Germinal center (tissue), 1 donor: ENCODE data around the gene TNP1.

Experiments
- DNase-seq: peaks from one replicate; pipeline ENCODE4 v3.0.0; 2012; ENCODE audit warnings: mixed read lengths, low spot score

Gene TNP1

DNA sequence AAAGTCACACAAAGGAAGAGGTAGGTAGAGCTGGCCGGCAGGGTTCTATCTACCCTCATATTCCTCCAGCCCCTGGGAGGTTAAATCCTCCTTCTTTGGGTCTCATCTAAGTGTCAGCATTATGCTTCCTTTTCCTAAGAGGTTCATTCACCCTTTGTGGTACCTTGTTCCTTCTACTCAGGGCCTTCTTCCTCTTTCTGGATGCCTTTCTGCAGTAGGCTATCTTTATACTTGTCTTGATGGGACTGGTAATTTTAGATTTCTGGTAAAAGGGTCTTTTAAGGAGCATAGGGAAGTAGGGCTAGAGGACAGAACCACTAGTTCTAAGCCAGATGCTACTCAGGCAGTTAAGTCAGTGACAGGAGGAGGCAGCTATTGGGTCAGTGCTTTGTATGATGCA is 13.7 kb upstream of the TNP1 start:
- DNase-seq = no peak

DNA sequence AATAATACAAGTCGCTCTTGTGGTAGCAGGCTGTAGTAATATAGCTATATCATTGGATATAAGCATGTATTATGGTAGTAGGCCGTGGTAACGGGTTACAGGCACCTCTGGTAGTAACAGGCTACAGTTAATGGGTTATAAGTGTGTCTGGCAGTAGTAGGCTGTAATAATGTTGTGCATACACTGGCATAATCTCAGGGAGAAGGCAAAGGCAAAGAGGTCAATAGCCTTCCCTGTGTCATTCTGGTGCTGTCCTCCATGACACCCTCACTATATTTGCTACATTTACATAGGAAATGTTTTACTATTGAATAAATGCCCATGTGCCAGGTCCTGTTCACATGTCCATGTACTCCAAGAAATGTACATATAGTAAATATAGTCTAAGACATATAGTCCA is 12.8 kb upstream of the TNP1 start:
- no peak for DNase-seq

DNA sequence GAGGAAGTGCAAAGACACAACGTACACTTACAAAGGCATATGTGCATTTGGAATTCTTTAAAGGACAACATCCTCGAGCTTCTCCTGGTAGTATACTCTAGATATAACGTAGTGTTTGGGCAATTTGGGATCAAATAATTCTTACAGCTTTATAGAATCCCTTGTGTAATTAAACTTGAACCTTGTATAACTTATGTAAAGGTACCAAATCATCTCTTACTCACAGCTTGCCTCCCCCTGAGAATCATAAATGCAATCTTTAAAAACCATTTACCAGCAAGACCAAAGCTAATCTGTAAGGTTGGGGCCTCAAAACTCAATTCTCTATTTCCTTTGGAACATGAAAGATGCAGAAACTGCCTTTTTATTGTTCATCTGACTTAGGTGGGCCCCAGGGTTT is 12.2 kb upstream of the TNP1 start:
- no peak for DNase-seq

DNA sequence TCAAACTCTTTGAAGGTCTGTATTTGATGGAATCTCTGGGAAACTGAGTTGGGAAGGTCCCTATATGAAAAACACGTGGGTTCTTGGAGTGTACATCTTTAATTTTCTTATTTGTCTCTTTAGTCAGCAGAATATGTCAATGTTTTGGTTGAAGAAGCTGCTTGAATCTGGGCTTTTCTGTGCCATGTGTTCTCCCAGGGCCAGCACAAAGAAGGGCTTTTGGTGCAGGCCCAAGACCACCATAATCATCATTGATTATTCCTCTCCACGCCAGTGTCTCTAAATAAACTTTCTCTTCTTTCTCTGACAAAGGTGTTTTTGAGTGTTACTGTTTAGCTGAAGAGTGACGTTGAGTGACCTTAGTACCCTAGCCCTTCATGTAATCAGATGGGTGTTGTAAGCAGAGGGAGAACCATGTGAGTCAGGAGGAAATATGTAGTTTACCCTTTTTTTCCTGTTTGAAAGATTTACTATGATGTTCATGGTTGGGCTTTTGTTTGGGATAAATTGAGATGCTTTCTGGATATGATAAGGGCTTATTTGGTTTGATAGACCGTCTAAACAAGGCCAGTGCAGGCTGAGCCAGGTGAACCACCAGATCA is 11.6 kb upstream of the TNP1 start:
- DNase-seq = no peak

DNA sequence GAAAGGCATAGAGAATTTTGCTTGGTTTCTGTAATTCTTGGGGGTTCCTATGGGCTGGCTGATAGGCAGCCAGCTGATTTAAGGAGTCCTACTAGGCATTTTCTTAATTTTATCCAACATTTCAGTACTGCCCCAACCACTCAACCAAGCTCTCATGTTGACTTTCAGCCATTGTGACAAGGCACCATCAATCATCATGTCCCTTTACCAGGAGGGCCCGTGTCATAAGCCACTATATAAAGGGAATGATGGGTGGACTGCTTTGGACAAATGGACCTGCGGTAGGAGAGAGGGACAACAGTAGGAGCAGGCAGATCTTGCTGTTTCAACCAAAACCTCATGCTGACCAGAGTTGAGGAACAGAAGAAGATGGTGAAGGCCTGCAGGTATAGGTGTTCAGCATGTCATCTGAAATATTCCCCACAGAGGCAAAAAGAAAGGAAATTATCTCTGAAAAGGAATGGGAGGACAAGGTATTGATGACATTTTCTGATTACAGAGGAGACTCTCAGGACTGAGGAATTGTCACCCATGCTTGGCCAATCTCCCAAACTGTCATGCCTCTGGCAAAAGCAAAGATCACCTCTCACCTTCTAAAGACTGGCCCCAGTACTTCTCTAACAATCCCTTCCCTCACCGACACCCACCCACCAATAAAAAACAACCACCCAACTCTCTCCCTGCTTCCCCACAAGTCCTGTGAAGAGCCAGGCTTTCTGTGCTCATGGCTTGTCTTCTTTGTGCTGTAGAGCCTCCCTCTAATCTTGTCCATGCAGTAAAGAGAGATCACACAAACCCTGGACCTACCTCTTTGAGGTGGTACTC is 10.9 kb upstream of the TNP1 start:
- no peak for DNase-seq

DNA sequence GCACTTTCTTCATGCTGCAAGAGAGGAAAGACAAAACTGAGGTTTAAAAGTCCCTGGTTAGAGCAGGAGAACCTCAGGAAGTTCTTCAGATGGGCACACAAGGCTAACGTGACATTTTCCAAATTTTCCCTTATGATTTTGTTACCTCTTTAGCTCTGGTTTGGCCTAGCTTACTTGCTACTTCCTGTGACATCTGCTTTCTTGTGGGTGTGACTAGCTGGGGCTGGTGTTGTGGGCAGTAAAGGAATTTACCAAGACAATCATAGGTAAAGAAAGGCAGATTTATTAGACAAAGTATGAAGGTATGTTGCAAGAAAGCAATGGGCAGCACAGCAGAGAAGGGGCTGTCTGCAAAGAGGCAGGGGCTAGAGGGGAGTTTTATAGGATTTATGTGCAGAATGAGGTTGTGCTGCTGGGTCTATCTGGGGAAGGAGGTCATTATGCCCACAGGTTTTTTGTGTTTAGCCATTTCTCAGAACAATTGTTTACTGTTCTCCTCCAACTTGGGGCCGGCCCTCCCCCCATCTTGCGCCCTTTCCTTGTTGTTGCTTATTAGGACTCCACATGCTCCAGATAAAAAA is 6.7 kb upstream of the TNP1 start:
- DNase-seq = no peak

DNA sequence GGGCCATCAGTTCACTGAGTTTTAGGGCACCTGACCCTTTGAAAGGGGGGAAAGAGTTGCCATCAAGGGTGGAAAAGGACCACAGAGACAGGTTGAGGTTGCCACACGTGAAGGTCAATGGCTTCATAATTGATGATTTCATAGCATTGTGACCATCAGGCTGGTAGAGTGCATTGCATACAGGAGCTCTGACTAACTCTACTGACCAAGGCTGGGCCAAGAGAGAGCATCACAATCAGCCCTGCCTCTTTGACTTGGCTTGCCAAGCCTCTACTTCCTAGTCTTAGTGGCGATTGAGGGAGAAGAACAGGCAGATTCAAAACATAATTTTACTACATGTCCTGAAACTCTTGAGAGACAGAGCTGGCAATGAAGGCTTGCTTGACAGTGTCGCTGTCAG is 5.8 kb upstream of the TNP1 start:
- DNase-seq = no peak

DNA sequence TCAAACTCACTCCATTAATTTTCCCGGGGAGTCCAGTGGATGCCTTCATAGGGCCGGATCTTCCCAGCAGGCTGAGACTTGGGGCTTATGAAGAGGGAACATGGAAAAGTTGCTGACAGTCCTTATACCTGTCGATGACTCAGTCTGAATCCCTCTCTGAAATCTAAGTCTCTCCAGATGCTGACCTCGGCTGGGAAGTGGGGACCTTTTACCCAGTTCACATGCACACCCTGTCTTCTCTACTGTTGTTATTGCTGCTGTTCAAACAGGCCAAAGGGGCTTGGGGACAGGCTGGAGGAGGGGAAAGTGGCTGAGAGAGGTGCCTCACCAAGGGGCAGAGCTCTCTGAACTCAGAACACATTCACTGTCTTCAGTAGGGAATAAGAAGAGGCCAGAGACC is 4.1 kb upstream of the TNP1 start:
- DNase-seq = no peak

DNA sequence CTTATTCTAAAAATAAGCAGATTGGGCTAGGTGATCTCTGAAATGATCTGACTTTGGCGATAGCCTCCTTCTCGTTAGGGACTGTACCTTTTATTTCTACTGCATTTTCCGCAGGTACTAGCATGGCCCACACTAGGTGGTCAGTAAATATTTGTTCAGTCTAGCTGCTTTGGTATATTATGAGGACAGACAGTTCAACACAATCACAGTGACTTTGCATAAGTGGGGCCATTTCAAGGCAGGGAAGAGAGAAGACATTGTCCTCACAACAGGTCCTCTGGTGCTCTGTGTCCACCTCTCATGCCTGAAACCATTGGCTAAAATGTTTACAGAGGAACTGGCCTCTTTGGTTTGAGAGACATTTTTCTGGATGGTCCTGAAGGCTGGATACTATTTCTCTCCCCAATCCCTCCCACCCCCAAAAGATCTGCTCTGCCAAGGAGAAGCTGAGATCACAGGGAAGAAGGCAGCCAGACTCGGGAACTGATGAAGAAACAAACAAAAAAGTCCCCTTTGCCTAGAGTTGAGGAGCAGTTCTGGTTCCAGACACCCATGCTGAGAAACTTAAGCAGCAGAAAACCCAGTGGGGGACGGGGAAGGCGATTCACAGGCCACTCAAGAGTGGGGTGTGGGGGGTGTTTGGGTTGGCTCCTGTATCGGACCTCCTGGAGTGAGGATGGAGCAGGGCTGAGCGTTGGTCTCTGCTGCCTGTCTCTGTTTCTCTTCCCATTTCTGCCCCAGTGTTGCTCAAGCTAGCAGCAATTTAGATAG is 2.9 kb upstream of the TNP1 start:
- DNase-seq = no peak

DNA sequence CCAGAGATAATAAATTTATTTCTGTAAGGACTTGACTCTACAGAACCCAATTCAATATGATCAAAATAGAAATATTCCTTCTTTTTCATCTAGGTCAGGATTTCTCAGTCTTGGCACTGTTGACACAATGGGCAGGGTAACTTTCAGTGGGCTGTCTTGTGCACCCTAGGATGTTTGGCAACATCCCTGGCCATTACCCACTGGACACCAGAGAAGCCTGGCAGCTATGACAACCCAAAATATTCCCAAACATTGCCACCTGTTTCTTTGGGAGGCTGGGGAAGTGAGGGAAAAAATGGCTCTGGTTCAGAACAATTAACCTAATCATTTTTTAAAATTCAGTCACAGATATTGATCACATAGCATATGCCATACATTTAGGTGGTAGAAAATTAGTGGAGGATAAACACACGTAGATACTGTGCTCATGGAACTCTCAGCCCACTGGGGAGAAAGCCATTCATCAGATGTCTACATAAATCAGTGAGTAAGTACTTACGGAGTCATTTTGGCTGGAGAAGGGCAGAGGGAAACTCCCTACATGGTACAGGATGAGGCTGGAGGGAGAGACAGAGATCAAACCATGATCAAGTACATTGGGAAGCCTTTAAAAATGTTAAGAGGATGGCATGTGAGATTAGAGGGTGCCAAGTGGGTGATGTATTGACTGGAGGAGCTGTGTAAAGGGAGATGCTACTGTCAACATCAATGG is 718 bp upstream of the TNP1 start:
- DNase-seq = no peak

DNA sequence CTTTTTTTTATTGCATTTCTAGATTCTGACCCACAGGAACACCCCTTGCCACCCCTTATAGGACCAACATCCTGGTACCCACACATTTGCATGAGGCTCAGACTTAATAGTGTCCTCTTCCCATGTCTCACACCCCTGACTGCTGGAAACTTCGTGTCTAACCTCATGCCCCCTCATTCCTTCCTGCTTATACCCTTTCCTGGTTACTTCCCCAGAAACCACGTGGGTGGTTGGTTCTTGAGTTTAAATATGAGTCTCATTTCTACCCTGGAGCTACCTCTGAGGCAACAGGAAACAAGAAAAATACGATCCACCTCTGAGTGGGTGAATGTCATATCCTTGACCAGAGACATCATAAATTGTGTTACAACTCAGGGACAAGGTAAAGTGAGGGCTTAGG is 1.6 kb downstream of the TNP1 start:
- no peak for DNase-seq

DNA sequence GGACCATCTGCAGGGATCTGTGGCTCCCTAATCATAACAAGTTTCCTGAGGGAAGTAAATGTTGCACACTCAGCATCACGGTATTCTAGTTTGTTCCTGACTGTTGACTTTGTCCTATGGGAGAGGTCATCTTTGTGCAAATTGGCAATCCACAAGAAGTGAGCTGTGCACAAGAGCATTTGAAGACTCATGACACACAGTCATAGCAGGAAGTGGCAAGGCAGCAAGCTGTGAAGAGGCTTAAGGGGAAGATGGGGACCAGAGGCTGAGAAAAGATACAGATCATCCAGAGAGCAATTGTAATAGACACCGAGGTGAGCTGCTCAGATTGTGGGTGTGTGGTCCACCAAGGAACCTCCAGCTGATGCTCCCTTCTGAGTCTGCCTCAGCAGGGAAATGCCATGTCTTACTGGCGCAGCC is 2.7 kb downstream of the TNP1 start:
- no peak for DNase-seq

DNA sequence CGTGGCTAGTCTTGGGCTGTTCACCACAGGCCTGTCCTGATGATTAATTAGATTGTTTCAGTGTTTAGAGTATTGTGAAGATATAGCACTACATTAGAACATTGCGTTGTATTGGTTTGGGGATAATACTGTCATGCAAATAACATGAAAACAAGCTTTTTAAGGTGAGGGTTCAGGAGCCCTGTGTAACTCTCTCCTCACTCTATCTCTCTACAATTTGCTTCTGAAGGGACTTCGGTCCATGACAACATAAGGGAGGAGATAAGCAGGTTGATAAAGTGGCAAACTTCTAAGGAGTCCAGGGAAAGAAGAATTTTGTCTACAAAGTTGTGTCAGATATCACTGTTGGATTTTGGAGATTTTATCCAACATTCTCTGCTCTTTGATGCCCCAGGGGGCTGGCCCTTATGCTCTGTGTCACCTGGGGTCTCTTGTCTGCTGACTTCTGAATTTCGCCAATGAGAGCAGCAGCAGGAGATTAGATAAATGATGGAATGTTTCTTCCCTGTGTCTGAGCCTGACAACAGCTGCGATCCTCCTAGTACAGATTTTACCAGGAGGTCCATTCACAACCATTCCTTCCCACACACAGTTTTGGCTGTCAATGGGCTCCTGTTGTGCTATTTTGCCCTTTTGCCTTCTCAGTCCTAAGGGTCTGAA is 3.3 kb downstream of the TNP1 start:
- DNase-seq = no peak

DNA sequence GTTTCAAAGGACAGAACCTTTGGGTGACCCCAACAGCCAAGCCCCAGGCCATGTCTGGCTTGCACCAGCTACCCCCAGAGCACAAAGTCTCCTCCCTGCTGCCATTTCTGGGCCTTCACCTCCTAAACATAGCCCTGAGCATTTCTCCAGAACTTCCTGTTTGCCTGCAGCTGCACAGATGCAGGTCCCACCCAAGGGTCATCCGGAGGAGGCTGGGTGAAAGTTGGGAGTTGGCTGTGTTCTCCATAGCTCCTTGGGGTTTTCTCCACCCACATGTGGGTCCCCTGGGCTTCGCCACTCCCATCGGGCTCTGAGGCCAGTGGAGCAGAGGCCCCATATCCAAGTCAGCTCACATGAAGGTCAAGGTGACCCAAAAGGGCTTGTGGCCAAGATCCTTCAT is 4.3 kb downstream of the TNP1 start:
- DNase-seq = no peak

DNA sequence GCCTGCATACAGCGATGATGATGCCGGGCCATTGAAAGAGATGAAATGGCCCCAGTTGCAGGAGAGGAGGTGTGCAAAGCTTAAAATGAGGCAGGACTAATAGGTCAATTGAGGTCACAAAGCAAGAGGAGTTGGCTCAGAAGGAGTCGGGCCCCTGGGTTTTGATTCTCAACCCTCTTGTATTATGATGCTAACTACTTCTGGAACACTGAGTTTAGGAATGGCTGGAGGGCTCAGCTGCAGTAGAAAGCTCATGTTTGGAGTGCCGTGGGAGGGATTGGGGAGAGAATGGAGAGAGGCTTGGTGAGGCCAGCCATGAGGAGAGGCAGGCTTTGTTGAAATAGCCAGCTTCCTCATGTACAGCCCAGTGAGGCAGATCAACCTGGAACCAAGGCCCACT is 4.8 kb downstream of the TNP1 start:
- no peak for DNase-seq

DNA sequence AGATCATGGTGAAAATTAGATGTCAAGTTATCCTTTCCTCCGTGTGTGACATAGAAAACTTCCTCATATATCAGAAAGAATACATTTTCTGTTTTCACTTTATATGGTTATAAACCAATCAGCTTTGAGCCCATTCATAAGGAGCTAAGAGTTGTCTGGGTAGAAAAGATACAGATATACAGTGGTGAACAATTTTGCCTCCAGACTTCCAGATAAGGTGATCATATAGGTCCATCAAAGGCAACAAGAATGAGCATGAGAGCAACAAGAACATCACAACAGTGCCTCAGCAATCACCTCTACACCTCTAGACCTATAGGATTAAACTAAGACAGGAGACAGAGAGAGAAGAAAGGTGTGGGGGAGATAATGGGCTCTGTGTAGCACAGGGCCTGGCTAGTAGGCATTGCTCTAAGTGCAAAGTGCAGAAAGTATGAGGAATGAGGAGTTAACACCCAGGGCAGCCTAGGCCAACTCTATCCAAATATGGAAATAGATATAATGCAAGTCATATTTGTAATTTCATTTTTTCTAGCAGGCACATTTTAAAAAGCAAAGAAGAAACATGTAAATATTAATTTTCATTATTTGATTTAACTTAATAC is 8.3 kb downstream of the TNP1 start:
- no peak for DNase-seq

DNA sequence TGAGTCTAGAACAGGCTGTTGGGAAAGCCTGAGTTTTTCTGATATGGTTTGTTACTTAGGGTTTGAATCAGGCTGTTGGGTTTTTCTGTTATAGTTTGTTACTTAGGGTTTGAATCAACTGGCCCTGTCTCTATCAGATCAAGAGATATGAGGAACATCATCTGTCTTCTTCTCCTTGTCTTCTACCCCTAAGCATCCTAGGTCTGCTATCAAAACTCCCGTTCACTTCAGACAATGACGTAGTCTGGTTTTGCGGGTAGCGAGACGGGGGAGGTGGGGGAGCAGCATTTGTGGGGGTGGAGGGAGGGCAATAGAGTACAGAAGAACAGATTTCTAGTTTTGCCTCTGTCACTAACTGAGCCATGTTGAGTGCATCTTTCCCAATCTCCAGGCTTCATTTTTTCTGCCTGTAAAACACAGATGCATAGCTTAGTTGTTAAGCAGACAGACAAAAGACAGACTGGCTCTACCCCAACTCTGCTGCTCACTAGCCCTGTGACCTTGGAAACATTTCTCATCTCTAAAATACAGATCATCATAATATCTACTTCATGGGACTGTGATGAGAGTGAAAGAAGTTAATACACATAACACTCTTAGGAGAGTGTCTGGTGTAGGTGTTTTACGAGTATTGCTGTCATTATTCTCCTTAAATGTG is 9.1 kb downstream of the TNP1 start:
- DNase-seq = no peak

DNA sequence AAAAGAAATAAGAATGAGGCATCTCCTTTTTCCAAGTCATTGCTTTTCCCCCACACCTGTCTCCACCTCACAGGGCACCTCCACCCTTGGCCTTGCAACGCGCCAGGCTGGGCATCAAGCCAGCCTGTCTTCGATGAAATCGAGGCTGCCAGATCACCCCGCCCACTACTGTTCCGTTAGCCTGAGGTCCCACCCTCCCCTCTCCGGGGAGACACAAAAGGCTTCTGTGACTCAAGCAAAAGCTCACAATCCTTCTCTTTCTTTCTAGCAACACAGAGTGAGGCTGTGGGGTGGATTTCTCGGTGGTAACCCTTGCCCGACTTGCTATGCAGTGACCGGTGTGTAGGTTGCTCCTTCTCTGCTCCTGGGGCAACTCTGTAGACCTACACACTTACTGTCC is 9.9 kb downstream of the TNP1 start:
- no peak for DNase-seq

DNA sequence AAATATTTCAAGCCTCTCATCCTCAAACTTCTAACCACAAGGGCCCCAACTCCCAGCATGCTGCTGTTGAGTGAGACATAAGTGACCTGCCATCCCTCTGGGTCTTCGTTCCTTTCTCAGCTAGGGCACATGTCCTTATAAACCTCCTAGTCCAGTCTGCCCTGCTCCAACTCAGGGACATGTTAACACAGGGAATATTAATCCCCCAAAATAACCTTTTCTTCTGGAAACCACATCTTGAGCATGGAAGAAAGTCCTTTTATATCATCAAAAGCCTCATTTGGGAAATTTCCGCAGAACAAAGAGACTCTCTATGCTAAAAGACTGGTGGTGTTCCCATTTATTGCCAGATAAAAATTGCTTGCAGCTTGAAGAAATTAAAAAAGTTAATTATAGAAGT is 14.4 kb downstream of the TNP1 start:
- DNase-seq = no peak

DNA sequence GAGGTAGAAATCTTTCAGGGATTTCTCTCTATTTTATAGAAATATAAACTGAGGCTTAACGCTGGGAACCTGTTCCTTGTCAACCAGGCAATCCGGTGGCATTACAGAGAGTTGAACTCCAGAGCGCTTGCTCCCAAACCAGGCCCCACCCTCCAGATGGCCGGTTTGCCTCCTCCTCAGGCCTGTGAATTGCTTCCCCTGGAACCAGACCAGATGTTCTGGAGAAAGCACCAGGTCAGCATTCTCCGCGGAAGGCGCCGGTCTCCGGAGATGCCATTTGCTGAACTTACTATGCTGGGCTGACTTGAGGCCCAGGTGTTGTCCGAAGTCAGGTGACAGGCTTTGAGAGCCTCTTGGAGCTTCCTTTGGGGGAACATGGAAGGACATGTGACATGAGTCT is 17.2 kb downstream of the TNP1 start:
- no peak for DNase-seq

DNA sequence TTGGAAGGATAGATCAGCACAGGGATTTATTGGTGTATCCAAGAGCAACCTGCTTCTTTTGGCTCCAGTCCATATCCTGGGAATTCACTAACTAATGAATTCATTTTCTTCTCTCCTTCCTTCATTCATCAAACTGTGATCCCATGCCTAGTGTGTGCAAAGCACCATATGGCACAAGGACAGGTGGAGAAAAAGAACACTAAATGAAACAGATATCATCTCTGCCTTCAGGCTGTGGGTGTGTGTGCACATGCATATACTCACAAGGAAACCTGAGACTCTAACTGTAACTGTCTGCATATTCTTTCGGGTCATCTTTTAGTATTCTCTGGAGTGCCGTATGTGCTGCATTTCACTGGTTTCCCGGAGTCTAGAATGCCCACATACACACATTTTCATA is 20.2 kb downstream of the TNP1 start:
- no peak for DNase-seq
